ENCODE results near the gene PCP4L1.

The PCP4L1 gene

DNA sequence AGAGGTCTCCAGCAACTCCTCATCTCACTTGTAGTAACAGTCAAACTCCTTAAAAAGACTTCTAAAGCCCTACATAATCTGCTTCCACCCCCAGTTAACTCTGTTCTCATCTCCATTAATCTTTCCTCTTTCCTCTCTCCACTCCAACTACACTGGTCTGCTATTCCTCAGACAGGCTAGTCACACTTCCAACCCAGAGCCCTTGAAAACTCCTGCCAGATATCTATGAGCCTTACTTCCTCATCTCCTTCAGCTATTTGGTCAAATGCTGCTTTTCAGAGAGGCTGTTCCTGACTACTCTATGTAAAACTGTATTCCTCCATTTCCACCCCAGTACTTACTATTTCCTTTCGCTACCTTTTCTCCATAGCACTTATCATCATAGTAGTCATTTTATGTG, 24.4 kb downstream of the PCP4L1 start:
- no peak for TF ChIP-seq ZNF274 (IDR thresholded peaks at IDR 0.05; ENCODE audit: low read depth, low read length)

DNA sequence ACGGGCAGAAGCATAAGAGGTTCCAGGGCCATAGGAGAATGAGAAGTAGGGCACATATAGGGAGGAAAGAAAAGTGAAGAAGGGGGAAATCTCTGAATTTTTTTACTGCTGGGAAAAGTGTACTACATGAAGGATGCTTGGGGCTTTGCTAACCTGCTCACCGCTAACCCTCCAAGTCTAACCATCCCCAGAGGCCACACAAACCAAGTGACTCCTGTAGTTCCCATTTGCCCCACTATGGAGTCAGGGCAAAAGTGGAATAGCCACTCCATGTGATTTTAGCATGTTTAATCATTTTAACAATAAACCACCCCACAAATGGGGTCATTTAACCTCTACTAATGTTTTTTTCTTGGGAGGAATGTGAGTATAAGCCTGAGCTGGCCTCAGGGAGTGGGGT, 26.6 kb downstream of the PCP4L1 start:
- no peak overlapping the region for H3K4me3 ChIP-seq (ENCODE audit: low read length)
- TF ChIP-seq ZNF274 (IDR thresholded peaks at IDR 0.05; ENCODE audit: low read depth, low read length) = no peak

More for the DNA sequence above, 24.4 kb downstream of the PCP4L1 start:
- H3K4me3 ChIP-seq (ENCODE audit: low read length) = no peak overlapping the region

DNA sequence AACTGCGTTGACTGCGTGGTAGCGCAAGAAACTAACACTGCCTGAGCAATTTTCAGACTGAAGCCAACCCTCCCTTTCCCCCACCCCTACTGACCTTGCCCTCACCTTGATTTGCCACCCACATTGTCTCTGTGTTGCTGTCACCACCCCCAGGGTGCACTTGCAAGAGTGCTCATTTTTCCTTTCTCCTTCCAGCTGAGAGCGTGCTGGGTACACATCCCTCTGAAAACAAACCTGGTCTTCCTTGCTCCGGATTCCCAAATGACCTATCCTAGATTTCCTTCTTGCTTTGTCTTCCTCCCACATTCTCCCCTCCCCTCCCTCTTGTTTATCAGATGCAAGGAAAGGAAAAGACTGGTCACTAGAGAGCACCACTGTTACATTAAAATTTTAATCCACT, 27.0 kb downstream of the PCP4L1 start:
- no peak for TF ChIP-seq ZNF274 (IDR thresholded peaks at IDR 0.05; ENCODE audit: low read depth, low read length)
- no peak overlapping the region for H3K4me3 ChIP-seq (ENCODE audit: low read length)

DNA sequence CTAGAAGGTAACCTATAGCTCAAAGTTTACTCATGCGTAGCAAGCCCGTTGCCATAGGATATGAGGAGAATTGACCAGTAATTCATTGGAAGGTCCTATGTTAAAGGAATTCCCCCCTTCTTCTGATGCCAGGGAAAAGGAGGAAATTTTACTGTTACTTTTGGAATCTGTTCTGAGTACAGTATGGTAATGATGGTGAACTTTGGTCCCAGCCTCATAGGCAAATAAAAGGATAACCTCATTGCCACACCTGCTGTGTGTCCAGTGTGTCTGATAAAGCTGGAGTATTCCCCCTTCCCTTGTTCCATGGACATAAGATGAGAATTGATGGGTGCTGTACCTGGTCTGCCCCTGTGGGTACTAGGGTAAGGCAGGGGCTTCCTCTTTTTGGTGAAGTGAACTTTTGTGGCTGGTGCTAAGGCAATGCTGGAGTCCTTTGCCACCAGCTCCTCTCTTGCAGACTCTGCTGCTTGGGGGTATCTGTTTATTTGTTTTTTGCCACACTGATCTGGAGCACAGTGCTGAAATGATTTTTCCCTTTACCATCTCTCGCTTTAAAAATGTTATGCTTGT, 29.0 kb downstream of the PCP4L1 start:
- no peak for TF ChIP-seq ZNF274 (IDR thresholded peaks at IDR 0.05; ENCODE audit: low read depth, low read length)
- no peak overlapping the region for H3K4me3 ChIP-seq (ENCODE audit: low read length)

DNA sequence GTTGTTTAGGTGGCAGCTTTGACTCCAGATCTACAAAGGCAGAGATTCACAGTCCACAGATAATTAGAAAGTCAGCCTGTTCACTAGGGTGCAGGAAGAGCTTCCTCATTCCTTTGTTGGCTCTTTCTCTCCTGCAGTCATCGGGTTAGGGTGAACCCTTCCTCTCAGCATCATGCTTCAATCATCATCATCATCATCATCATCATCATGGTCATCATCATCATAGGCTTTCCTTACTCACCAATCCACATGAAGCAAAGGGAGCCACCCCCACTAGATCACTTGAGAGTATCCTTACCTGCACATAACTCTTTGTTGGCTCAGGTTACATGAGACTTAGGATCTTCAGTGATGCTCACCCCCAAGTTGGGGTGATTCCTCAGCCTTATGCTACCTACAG, 32.2 kb downstream of the PCP4L1 start:
- H3K4me3 ChIP-seq (ENCODE audit: low read length) = no peak overlapping the region
- TF ChIP-seq ZNF274 (IDR thresholded peaks at IDR 0.05; ENCODE audit: low read depth, low read length) = no peak

DNA sequence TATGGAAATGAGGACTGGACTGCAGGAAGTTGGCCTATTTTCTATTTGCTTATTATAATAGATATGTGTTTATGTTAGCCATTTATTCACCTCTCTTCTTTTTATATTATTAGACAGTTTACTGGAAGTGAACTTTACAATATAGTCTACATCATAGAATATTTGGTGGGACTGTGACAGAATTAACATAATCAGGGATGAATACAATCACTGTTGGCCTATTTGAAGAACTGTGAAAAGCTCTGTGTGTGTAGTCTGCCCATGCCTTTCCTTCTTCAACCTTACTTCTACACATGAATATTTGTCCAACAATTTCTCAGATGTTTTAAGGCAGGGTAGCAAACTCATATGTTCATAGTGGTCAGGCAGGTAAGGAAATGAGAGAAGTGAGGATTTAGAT, 38.9 kb downstream of the PCP4L1 start:
- no peak overlapping the region for H3K4me3 ChIP-seq (ENCODE audit: low read length)
- no peak for TF ChIP-seq ZNF274 (IDR thresholded peaks at IDR 0.05; ENCODE audit: low read depth, low read length)

DNA sequence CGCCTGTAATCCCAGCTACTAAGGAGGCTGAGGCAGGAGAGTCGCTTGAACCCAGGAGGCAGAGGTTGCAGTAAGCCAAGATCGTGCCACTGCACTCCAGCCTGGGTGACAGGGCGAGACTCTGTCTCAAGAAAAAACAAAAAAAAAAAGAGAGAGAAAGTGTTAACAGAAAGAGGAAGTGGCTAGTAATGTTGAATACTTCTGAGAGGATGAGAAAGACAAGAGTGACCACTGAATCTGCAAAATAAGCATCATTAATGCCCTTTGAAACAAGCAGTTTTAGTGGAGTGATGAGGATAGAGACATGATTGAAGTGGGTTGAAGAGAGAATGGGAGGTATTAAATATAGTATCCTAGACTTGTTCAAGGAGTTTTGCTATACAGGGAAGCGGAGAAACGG, 39.6 kb downstream of the PCP4L1 start:
- no peak overlapping the region for H3K4me3 ChIP-seq (ENCODE audit: low read length)
- no peak for TF ChIP-seq ZNF274 (IDR thresholded peaks at IDR 0.05; ENCODE audit: low read depth, low read length)

DNA sequence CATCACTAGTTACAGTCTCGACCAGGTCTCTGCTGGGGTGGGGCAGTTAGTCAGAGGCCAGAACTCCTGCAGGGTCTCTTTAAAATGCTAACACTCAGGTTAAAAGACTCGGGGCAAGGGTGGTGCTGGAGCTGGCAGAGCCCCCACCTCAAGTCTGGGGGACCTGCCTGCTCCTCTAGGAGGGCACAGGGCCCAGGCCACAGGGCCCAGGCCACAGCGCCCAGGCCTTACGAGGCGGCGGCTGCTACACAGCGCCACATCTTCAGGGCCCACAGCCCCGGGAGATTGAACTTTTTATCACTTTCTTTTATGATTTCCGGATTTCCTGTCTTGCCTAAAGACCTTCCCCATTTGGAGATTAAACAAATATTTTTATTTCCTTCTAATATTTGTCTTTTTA, 40.8 kb downstream of the PCP4L1 start:
- no peak overlapping the region for H3K4me3 ChIP-seq (ENCODE audit: low read length)
- no peak for TF ChIP-seq ZNF274 (IDR thresholded peaks at IDR 0.05; ENCODE audit: low read depth, low read length)

DNA sequence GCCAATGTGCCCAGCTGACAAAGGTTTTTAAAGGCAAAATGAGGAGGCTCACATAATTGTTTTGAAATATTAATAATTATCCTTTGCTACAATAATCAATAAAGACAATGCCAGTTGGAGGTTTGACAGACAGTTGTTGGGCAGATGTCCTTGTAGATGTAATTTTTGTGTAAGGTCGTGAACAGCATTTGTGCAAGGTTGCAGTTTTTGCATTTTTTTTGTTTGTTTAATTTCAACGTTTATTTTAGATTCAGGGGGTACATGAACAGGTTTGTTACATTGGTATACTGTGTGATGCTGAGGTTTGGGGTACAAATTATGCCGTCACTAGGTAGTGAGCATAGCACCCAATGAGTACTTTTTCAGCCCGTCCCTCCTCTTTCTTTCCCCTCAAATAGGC, 41.9 kb downstream of the PCP4L1 start:
- no peak overlapping the region for H3K4me3 ChIP-seq (ENCODE audit: low read length)
- TF ChIP-seq ZNF274 (IDR thresholded peaks at IDR 0.05; ENCODE audit: low read depth, low read length) = no peak

DNA sequence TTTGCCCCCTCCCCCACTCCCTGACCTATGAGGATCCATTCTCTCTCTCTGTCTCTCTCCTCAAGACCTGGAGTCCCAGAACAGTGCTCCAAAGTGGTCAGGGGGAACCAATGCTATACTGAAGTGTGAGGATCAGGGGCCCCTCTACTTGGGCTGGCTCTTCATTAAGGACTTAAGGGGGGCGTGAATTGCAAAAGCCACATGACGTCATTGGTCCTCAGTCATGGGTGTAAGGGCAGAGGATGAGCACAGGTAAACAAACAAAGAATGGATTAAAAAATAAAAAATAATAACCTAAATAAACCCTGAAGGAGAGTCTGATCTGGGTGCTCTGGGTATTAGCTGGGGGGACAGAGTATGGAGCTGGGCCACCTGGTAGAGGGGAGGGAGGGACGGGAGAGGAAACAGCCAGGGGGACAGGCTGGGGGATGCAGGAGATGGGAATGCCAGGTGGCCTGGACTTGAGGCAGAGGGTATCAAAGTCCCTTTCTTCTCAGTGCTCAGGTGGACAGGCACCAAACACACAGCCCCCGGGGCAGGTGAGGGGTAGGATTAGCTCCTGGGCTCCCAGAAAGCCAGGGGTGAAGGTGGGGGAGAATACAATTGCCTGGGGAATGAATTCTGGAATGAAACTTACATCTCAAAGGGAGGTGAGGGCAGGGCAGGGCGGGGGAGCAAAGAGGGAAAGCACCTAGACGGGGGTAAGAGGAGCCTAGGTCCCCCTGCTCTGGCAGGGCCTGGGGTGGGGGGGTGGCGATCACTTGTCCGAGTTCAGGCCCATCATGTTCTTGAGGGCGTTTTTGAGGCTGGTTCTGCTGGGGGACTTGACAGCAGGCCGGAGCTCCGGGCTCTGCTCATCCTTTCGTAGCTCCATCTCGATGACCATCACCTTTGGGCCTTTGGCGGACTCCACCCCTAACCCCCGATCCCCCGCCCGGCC, 46.7 kb downstream of the PCP4L1 start:
- no peak for TF ChIP-seq ZNF274 (IDR thresholded peaks at IDR 0.05; ENCODE audit: low read depth, low read length)
- peak overlapping the region; percentile 76 for H3K4me3 ChIP-seq (ENCODE audit: low read length)

DNA sequence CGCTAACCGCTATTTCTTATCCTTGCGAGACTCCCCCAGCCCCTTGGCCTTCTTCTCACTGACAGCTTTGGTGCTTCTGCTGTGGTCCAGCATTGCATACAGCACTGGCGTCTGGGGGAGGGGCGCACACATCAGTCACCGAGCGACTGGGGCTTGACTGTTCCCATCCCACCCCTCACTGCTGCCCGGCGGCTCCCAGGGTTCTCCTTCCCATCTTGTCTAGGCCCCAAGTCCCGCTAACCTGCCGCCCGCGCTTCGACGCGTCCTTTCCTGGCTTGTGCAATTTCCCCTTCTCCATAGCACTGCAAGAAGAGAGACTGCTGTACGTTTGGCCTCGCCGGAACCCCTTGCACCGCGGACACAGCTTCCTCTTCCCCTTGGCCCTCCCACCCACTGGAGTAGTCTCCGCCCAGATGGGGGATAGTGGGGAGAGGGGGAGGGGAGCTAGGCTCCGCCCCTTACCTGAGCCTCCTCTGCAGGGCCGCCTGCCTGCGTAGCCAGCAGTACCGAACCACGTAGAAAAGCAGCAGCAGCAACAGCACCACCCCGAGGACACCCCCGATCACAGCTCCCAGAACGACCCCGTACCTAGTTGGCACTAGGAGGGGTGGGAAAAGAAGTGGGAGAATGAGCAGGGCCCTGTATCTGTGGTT, 47.4 kb downstream of the PCP4L1 start:
- TF ChIP-seq ZNF274 (IDR thresholded peaks at IDR 0.05; ENCODE audit: low read depth, low read length) = no peak
- H3K4me3 ChIP-seq (ENCODE audit: low read length) = peak overlapping the region; percentile 76

DNA sequence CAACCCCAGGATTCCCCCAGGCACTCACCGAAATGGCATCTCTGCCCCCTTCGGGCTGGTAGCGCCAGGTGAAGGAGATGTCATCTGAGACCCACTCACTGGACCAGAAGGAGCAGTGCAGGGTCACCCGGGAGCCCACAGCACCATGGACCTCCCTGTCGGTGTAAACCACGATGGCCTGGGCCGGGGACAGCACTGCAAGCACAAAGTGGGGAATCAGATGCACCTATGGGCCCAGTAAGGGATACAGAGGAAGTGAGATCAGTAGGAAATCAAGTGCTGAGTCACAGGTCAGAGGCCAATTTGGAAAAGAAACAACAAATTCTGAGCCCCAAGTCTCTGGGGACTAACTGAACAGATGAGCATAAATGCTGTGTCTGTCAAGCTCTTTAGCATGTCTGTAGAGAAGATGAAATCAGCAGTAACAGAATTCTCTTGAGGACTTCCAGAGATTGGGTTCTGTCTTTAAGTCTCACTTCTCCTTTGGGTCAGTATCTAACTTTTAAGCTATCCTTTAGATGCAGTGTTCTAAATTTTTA, 48.8 kb downstream of the PCP4L1 start:
- no peak for TF ChIP-seq ZNF274 (IDR thresholded peaks at IDR 0.05; ENCODE audit: low read depth, low read length)

DNA sequence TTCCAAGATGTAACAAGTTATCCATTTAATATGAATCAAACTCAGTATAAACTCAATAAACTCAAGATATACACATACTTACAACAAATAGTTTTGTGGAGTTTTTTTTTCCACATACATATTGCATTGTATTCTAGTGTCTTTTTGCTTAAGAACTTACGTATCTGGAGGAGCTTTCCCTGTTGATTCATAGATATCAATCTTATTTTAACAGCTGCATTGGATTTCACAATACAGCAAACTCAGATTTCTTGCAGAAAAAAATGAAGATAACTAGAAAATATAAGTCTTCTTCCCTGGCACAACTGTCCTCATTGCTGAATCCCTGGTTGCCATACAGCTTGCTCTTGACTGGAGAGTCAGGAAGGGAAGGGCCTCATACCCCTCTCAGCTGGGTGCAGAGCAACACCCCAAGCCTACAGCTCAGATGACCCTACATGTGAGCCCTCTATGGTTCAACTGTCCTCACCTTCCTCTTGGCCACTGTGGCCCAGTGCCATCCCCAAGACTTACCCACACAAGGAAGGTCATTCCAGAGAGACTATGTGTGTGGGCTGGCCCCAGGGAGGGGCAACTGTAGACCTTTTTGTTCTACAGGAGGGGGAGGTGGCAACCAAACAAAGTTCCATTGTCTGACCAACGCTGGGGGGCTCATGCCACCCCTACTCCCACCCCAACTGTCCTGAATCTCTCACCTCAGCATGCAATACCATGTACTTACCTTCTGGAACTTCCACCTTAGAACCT, 49.5 kb downstream of the PCP4L1 start:
- TF ChIP-seq ZNF274 (IDR thresholded peaks at IDR 0.05; ENCODE audit: low read depth, low read length) = no peak
- H3K4me3 ChIP-seq (ENCODE audit: low read length) = no peak overlapping the region

More for the DNA sequence above, 48.8 kb downstream of the PCP4L1 start:
- H3K4me3 ChIP-seq (ENCODE audit: low read length) = no peak overlapping the region

DNA sequence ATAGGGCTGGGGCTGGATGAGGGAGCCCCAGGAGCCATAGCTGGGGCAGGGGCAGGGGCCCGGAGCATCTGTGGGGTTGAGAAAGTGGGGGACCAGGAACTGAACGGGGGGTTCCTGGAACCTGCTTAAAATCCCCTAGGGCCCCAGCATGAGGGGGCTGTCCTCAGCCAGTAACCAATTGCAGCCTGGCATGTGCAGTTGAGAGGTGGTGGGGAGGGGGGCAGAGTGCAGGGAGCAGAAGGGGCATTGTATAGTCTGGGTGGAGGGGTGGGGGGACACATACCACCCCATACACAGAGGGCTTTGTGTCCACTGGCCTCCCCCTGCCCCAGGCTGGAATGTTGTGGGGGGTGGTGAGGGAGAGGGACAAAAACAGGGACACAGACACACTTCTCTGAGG, 51.3 kb downstream of the PCP4L1 start, which contains the start of gene MPZ:
TSS of gene MPZ (minus strand) at position 101 of the 400 bp plus-strand sequence. CDS start at position 38, 63 bp downstream.
- no peak for TF ChIP-seq ZNF274 (IDR thresholded peaks at IDR 0.05; ENCODE audit: low read depth, low read length)

More for the DNA sequence above, 51.3 kb downstream of the PCP4L1 start, which contains the start of gene MPZ:
- H3K4me3 ChIP-seq (ENCODE audit: low read length) = no peak within 1 kb of the TSS
